Peyer's patch (tissue), 4 donors: ENCODE data around the gene CDK13. TPM values are rescaled to one million over a fixed set of nuclear protein-coding genes. Genes with fewer than 3 reads are reported as not detected.

Experiments used
- DNase-seq, 3 donors: peaks; one replicate each; pipeline ENCODE4 v3.0.0-alpha.2; 2017 to 2019
- H3K27ac ChIP-seq, 4 donors: fragments of 200-600 bp; sonication (generic); one replicate each; pipeline ENCODE4 v1.5.1; 2016 to 2019
- H3K27me3 ChIP-seq, 2 donors: fragments of 200-600 bp; sonication (generic); one replicate each; pipeline ENCODE4 v1.5.1; 2019
- H3K36me3 ChIP-seq, 3 donors: fragments of 200-600 bp; sonication (generic); one replicate each; pipeline ENCODE4 v1.5.1; 2016 to 2019
- H3K4me1 ChIP-seq, 4 donors: fragments of 200-600 bp; sonication (generic); one replicate each; pipeline ENCODE4 v1.5.1; 2016 to 2019
- H3K4me3 ChIP-seq, 4 donors: fragments of 200-600 bp; sonication (generic); 1 replicate in 3 of 4; 2 replicates in 1 of 4; pipeline ENCODE4 v1.5.1; 2016 to 2019; ENCODE audit warnings: mild to moderate bottlenecking in 1 of 4
- H3K9me3 ChIP-seq, 4 donors: fragments of 200-600 bp; sonication (generic); one replicate each; pipeline ENCODE4 v1.5.1; 2016 to 2019; ENCODE audit warnings: mild to moderate bottlenecking in 1 of 4
- CTCF ChIP-seq, 6 experiments: fragments of 450-650 bp in 4 of 6; fragments of 200-600 bp in 2 of 6; sonication (generic) in 1 of 6; IDR thresholded peaks; one replicate each; pipeline ENCODE4 v1.5.1; 2017 to 2019; ENCODE audit warnings: antibody characterized with exemption in 6 of 6, mild to moderate bottlenecking in 3 of 6, moderate library complexity in 1 of 6
- POLR2A ChIP-seq, 2 donors: fragments of 450-650 bp; IDR thresholded peaks; one replicate each; pipeline ENCODE4 v1.5.1; 2017; ENCODE audit warnings: antibody characterized with exemption in 2 of 2, mild to moderate bottlenecking in 2 of 2, moderate library complexity in 2 of 2
- total RNA-seq, 4 donors: library from RNA; depleted of rRNA; stranded (reverse); fragments of >200 nt; gene quantifications; one replicate each; pipeline ENCODE4 v1.1.0, GENCODE V29; 2016

The CDK13 gene
- total RNA-seq, 4 donors from 2014 or later = 76.7 to 164 (median 109) TPM

GRCh38 chr7:39937366-39938153 is 12.5 kb upstream of the CDK13 start:
- Histone ChIP-seq H3K27me3 (no peaks in the 10 kb centered on the region), H3K4me1 (no peaks in the 10 kb centered on the region), H3K36me3 (no peaks in the 10 kb centered on the region), H3K9me3 (no peaks in the 10 kb centered on the region), H3K4me3 (no peak overlapping the region), H3K27ac (no peak overlapping the region)
- DNase-seq = no peak
- TF ChIP-seq CTCF (IDR thresholded peaks at IDR 0.05) (no peak), POLR2A (IDR thresholded peaks at IDR 0.05) (no peak)

- DNase-seq = no peak
- Histone ChIP-seq H3K27ac (no peak overlapping the region), H3K4me3 (no peak overlapping the region), H3K9me3 (no peaks in the 10 kb centered on the region), H3K27me3 (no peaks in the 10 kb centered on the region), H3K36me3 (no peaks in the 10 kb centered on the region), H3K4me1 (peaks cover 0 to under 1% (median 0%) of the 10 kb centered on the region in 4 donors)
- TF ChIP-seq POLR2A (IDR thresholded peaks at IDR 0.05) = no peak
- TF ChIP-seq CTCF (IDR thresholded peaks at IDR 0.05) = no peak
Observed at GRCh38 chr7:39942883-39943282, 7.2 kb upstream of the CDK13 start.

GRCh38 chr7:39946693-39947092 is 3.4 kb upstream of the CDK13 start:
- no peak overlapping the region for H3K4me3 ChIP-seq
- no peaks in the 10 kb centered on the region for H3K36me3 ChIP-seq
- TF ChIP-seq POLR2A (IDR thresholded peaks at IDR 0.05) = no peak
- TF ChIP-seq CTCF (IDR thresholded peaks at IDR 0.05) = no peak
- no peak for DNase-seq
- no peaks in the 10 kb centered on the region for H3K9me3 ChIP-seq
- peaks cover 0 to 7% (median 1%) of the 10 kb centered on the region in 4 donors for H3K4me1 ChIP-seq
- no peak overlapping the region for H3K27ac ChIP-seq
- no peaks in the 10 kb centered on the region for H3K27me3 ChIP-seq

GRCh38 chr7:39948375-39948955 is 1.6 kb upstream of the CDK13 start:
- H3K4me1 ChIP-seq = peaks cover 0 to 11% (median 4%) of the 10 kb centered on the region in 4 donors
- TF ChIP-seq CTCF (IDR thresholded peaks at IDR 0.05) (no peak), POLR2A (IDR thresholded peaks at IDR 0.05) (no peak)

GRCh38 chr7:39948956-39949928 is 814 bp upstream of the CDK13 start:
- no peaks in the 10 kb centered on the region for H3K36me3 ChIP-seq
- H3K4me3 ChIP-seq = peak overlapping the region; percentile 60 to 96 (median 84)
- H3K9me3 ChIP-seq = no peaks in the 10 kb centered on the region
- peak in 1 of 6 experiments; percentile 3 for TF ChIP-seq CTCF (IDR thresholded peaks at IDR 0.05)
- TF ChIP-seq POLR2A (IDR thresholded peaks at IDR 0.05) = peak; percentile 78 to 87
- H3K27me3 ChIP-seq = no peaks in the 10 kb centered on the region
- H3K4me1 ChIP-seq = peaks cover 0 to 19% (median 8%) of the 10 kb centered on the region in 4 donors
- H3K27ac ChIP-seq = peak overlapping the region; percentile 92 to 100 (median 98)
- peak; percentile 95 to 99 (median 98) for DNase-seq

More at GRCh38 chr7:39948375-39948955, 1.6 kb upstream of the CDK13 start:
- Histone ChIP-seq H3K36me3 (no peaks in the 10 kb centered on the region), H3K27ac (peak overlapping the region; percentile 92 to 100 (median 98)), H3K27me3 (no peaks in the 10 kb centered on the region), H3K9me3 (no peaks in the 10 kb centered on the region), H3K4me3 (peak overlapping the region; percentile 60 to 96 (median 84))
- no peak for DNase-seq
